Measurements from ENCODE around the gene ADRA2B.

DNA sequence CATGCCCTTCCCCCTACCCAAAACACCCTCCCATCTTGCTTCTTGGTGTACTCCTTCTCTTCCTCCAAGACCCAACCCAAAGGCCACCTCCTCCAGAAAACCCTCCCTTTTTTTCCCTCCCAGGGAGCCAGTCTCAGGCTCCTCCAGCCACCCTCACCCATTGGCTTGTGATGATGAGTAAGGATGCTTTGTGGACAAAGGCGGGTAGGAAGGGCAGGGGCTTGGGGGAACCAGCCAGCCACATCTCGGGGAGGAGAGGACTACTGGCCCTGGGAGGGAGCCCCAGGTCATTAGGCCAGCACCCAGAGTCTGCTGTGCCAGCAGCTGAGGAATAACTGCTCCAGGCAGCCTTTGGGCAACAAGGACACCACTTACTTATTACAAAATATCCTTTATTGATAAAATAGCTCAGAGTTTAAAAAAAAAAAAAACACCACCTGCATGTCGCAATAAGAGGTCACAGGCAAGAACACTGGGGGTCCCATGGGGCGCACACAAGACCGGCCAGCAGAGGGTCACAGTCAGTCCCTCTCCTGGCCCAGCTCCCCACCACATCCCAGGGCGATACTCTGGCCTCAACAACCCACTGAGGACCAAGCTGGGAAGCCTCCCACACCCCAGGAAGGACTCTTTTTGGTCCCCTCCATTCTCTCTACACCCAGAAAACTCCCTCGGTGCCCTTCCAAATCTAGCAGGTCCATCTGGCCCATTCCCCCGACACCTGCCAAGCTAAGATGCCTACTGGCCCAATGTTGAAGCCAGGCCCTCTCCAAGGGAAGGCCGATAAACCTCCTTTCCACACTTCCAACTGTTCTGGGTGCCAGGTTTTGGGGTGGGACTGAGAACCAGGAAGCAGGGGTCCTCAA, 3.6 kb downstream of the ADRA2B start:
- TF ChIP-seq CEBPB (IDR thresholded peaks at IDR 0.05), result 0 out of 4 replicates have a peak, but pooled peaks of 1 of the 2 experiments have one; percentile 20
- no peak for TF ChIP-seq RAD21 (conservative IDR thresholded peaks at IDR 0.05 in 1 of 2, IDR thresholded peaks at IDR 0.05 in 1 of 2)
- TF ChIP-seq, protein P1, sequence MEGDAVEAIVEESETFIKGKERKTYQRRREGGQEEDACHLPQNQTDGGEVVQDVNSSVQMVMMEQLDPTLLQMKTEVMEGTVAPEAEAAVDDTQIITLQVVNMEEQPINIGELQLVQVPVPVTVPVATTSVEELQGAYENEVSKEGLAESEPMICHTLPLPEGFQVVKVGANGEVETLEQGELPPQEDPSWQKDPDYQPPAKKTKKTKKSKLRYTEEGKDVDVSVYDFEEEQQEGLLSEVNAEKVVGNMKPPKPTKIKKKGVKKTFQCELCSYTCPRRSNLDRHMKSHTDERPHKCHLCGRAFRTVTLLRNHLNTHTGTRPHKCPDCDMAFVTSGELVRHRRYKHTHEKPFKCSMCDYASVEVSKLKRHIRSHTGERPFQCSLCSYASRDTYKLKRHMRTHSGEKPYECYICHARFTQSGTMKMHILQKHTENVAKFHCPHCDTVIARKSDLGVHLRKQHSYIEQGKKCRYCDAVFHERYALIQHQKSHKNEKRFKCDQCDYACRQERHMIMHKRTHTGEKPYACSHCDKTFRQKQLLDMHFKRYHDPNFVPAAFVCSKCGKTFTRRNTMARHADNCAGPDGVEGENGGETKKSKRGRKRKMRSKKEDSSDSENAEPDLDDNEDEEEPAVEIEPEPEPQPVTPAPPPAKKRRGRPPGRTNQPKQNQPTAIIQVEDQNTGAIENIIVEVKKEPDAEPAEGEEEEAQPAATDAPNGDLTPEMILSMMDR (IDR thresholded peaks at IDR 0.05), result no peak
- no peak for TF ChIP-seq SMC3 (IDR thresholded peaks at IDR 0.05)
- TF ChIP-seq SREBF2 (IDR thresholded peaks at IDR 0.05), result no peak
- TF ChIP-seq POLR2AphosphoS2 (conservative IDR thresholded peaks at IDR 0.05; ENCODE audit: low read length), result no peak
- no peak for TF ChIP-seq FOXS1 (CRISPR knock-in tag; IDR thresholded peaks at IDR 0.05)
- TF ChIP-seq KDM1A (IDR thresholded peaks at IDR 0.05; ENCODE audit: low read depth), result no peak
- TF ChIP-seq, protein P2, sequence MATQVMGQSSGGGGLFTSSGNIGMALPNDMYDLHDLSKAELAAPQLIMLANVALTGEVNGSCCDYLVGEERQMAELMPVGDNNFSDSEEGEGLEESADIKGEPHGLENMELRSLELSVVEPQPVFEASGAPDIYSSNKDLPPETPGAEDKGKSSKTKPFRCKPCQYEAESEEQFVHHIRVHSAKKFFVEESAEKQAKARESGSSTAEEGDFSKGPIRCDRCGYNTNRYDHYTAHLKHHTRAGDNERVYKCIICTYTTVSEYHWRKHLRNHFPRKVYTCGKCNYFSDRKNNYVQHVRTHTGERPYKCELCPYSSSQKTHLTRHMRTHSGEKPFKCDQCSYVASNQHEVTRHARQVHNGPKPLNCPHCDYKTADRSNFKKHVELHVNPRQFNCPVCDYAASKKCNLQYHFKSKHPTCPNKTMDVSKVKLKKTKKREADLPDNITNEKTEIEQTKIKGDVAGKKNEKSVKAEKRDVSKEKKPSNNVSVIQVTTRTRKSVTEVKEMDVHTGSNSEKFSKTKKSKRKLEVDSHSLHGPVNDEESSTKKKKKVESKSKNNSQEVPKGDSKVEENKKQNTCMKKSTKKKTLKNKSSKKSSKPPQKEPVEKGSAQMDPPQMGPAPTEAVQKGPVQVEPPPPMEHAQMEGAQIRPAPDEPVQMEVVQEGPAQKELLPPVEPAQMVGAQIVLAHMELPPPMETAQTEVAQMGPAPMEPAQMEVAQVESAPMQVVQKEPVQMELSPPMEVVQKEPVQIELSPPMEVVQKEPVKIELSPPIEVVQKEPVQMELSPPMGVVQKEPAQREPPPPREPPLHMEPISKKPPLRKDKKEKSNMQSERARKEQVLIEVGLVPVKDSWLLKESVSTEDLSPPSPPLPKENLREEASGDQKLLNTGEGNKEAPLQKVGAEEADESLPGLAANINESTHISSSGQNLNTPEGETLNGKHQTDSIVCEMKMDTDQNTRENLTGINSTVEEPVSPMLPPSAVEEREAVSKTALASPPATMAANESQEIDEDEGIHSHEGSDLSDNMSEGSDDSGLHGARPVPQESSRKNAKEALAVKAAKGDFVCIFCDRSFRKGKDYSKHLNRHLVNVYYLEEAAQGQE (IDR thresholded peaks at IDR 0.05), result no peak
- TF ChIP-seq ESRRA (IDR thresholded peaks at IDR 0.05; ENCODE audit: borderline replicate concordance, low read length), result no peak
- TF ChIP-seq EP300 (IDR thresholded peaks at IDR 0.05), result no peak
- TF ChIP-seq, protein P3, sequence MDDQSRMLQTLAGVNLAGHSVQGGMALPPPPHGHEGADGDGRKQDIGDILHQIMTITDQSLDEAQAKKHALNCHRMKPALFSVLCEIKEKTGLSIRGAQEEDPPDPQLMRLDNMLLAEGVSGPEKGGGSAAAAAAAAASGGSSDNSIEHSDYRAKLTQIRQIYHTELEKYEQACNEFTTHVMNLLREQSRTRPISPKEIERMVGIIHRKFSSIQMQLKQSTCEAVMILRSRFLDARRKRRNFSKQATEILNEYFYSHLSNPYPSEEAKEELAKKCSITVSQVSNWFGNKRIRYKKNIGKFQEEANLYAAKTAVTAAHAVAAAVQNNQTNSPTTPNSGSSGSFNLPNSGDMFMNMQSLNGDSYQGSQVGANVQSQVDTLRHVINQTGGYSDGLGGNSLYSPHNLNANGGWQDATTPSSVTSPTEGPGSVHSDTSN (IDR thresholded peaks at IDR 0.05), result no peak
- TF ChIP-seq, protein P4, sequence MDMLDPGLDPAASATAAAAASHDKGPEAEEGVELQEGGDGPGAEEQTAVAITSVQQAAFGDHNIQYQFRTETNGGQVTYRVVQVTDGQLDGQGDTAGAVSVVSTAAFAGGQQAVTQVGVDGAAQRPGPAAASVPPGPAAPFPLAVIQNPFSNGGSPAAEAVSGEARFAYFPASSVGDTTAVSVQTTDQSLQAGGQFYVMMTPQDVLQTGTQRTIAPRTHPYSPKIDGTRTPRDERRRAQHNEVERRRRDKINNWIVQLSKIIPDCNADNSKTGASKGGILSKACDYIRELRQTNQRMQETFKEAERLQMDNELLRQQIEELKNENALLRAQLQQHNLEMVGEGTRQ (IDR thresholded peaks at IDR 0.05), result no peak
